ENCODE measurements around the gene LMNTD2.

The LMNTD2 gene

GRCh38 chr11:560305-561147 lies at the start of gene LMNTD2, which contains the start of gene RASSF7:
Gene LMNTD2, minus strand, starts transcription at chr11:560738. Its CDS starts 22 bp downstream, at chr11:560716.
Gene RASSF7, plus strand, starts transcription at chr11:560970. Its CDS starts 799 bp downstream, at chr11:561769.
- Histone ChIP-seq H3K79me2 (ENCODE audit: control insufficient read depth, insufficient read depth, low read length, unreplicated experiment) (peaks cover 1% of the 10 kb centered on the region), H3K27me3 (ENCODE audit: insufficient read depth, low read length) (peaks cover 30% of the 10 kb centered on the region), H2AFZ (ENCODE audit: low read length, unreplicated experiment) (peak within 1 kb of the TSS; percentile 84), H3K4me1 (ENCODE audit: control insufficient read depth, insufficient read depth, low read length, unreplicated experiment) (peaks cover 5% of the 10 kb centered on the region), H3K27ac (ENCODE audit: low read depth, low read length) (no peak within 1 kb of the TSS), H3K36me3 (ENCODE audit: insufficient read depth, low read length) (no peaks in the 10 kb centered on the region), H3K4me3 (ENCODE audit: low read depth, low read length) (peak within 1 kb of the TSS; percentile 92)

GRCh38 chr11:609341-609811 lies 48.8 kb upstream of the LMNTD2 start:
- no peak overlapping the region for H2AFZ ChIP-seq (ENCODE audit: low read length, unreplicated experiment)
- peaks cover 13% of the 10 kb centered on the region for H3K79me2 ChIP-seq (ENCODE audit: control insufficient read depth, insufficient read depth, low read length, unreplicated experiment)
- H3K27ac ChIP-seq (ENCODE audit: low read depth, low read length) = no peak overlapping the region
- no peak overlapping the region for H3K4me3 ChIP-seq (ENCODE audit: low read depth, low read length)
- peaks cover 13% of the 10 kb centered on the region for H3K4me1 ChIP-seq (ENCODE audit: control insufficient read depth, insufficient read depth, low read length, unreplicated experiment)
- H3K27me3 ChIP-seq (ENCODE audit: insufficient read depth, low read length) = no peaks in the 10 kb centered on the region
- peaks cover 27% of the 10 kb centered on the region; the same call in 1 of the 2 replicates for H3K36me3 ChIP-seq (ENCODE audit: insufficient read depth, low read length)

GRCh38 chr11:608791-609251 lies 48.3 kb upstream of the LMNTD2 start:
- Histone ChIP-seq H3K4me3 (ENCODE audit: low read depth, low read length) (no peak overlapping the region), H3K4me1 (ENCODE audit: control insufficient read depth, insufficient read depth, low read length, unreplicated experiment) (peaks cover 8% of the 10 kb centered on the region), H3K27me3 (ENCODE audit: insufficient read depth, low read length) (no peaks in the 10 kb centered on the region), H3K27ac (ENCODE audit: low read depth, low read length) (no peak overlapping the region), H2AFZ (ENCODE audit: low read length, unreplicated experiment) (no peak overlapping the region), H3K36me3 (ENCODE audit: insufficient read depth, low read length) (peaks cover 27% of the 10 kb centered on the region; the same call in 1 of the 2 replicates), H3K79me2 (ENCODE audit: control insufficient read depth, insufficient read depth, low read length, unreplicated experiment) (peaks cover 7% of the 10 kb centered on the region)

- no peaks in the 10 kb centered on the region for H3K27me3 ChIP-seq (ENCODE audit: insufficient read depth, low read length)
- H3K36me3 ChIP-seq (ENCODE audit: insufficient read depth, low read length) = peaks cover 23% of the 10 kb centered on the region; the same call in 1 of the 2 replicates
- H3K27ac ChIP-seq (ENCODE audit: low read depth, low read length) = no peak overlapping the region
- no peak overlapping the region for H3K4me3 ChIP-seq (ENCODE audit: low read depth, low read length)
- H2AFZ ChIP-seq (ENCODE audit: low read length, unreplicated experiment) = no peak overlapping the region
- H3K4me1 ChIP-seq (ENCODE audit: control insufficient read depth, insufficient read depth, low read length, unreplicated experiment) = peaks cover 4% of the 10 kb centered on the region
- H3K79me2 ChIP-seq (ENCODE audit: control insufficient read depth, insufficient read depth, low read length, unreplicated experiment) = peaks cover 5% of the 10 kb centered on the region
These were observed 47.6 kb upstream of the LMNTD2 start for GRCh38 chr11:607971-608659.

GRCh38 chr11:607020-607780 lies 46.7 kb upstream of the LMNTD2 start:
- H3K4me3 ChIP-seq (ENCODE audit: low read depth, low read length) = no peak overlapping the region
- H3K27me3 ChIP-seq (ENCODE audit: insufficient read depth, low read length) = no peaks in the 10 kb centered on the region
- no peak overlapping the region for H2AFZ ChIP-seq (ENCODE audit: low read length, unreplicated experiment)
- no peak overlapping the region for H3K27ac ChIP-seq (ENCODE audit: low read depth, low read length)
- H3K36me3 ChIP-seq (ENCODE audit: insufficient read depth, low read length) = peaks cover 21% of the 10 kb centered on the region; the same call in 1 of the 2 replicates
- no peaks in the 10 kb centered on the region for H3K4me1 ChIP-seq (ENCODE audit: control insufficient read depth, insufficient read depth, low read length, unreplicated experiment)
- H3K79me2 ChIP-seq (ENCODE audit: control insufficient read depth, insufficient read depth, low read length, unreplicated experiment) = peaks cover 5% of the 10 kb centered on the region

GRCh38 chr11:606245-606644 lies 45.7 kb upstream of the LMNTD2 start:
- peak overlapping the region; percentile 12; the same call in 1 of the 2 replicates for H3K27ac ChIP-seq (ENCODE audit: low read depth, low read length)
- no peak overlapping the region for H2AFZ ChIP-seq (ENCODE audit: low read length, unreplicated experiment)
- peaks cover 5% of the 10 kb centered on the region for H3K79me2 ChIP-seq (ENCODE audit: control insufficient read depth, insufficient read depth, low read length, unreplicated experiment)
- peaks cover 21% of the 10 kb centered on the region; the same call in 1 of the 2 replicates for H3K36me3 ChIP-seq (ENCODE audit: insufficient read depth, low read length)
- H3K4me3 ChIP-seq (ENCODE audit: low read depth, low read length) = no peak overlapping the region
- H3K27me3 ChIP-seq (ENCODE audit: insufficient read depth, low read length) = no peaks in the 10 kb centered on the region
- H3K4me1 ChIP-seq (ENCODE audit: control insufficient read depth, insufficient read depth, low read length, unreplicated experiment) = no peaks in the 10 kb centered on the region

GRCh38 chr11:605286-606129 lies 45.0 kb upstream of the LMNTD2 start:
- no peak overlapping the region for H3K4me3 ChIP-seq (ENCODE audit: low read depth, low read length)
- H3K79me2 ChIP-seq (ENCODE audit: control insufficient read depth, insufficient read depth, low read length, unreplicated experiment) = peaks cover 5% of the 10 kb centered on the region
- H3K36me3 ChIP-seq (ENCODE audit: insufficient read depth, low read length) = peaks cover 18% of the 10 kb centered on the region; the same call in 1 of the 2 replicates
- H2AFZ ChIP-seq (ENCODE audit: low read length, unreplicated experiment) = no peak overlapping the region
- H3K4me1 ChIP-seq (ENCODE audit: control insufficient read depth, insufficient read depth, low read length, unreplicated experiment) = no peaks in the 10 kb centered on the region
- no peak overlapping the region for H3K27ac ChIP-seq (ENCODE audit: low read depth, low read length)
- H3K27me3 ChIP-seq (ENCODE audit: insufficient read depth, low read length) = no peaks in the 10 kb centered on the region

- peaks cover 3% of the 10 kb centered on the region for H3K79me2 ChIP-seq (ENCODE audit: control insufficient read depth, insufficient read depth, low read length, unreplicated experiment)
- H3K36me3 ChIP-seq (ENCODE audit: insufficient read depth, low read length) = peaks cover 27% of the 10 kb centered on the region
These were observed 42.6 kb upstream of the LMNTD2 start for GRCh38 chr11:603154-603553.

GRCh38 chr11:601573-602245 lies 41.2 kb upstream of the LMNTD2 start:
- Histone ChIP-seq H3K36me3 (ENCODE audit: insufficient read depth, low read length) (peaks cover 25% of the 10 kb centered on the region), H2AFZ (ENCODE audit: low read length, unreplicated experiment) (no peak overlapping the region), H3K4me3 (ENCODE audit: low read depth, low read length) (no peak overlapping the region), H3K27me3 (ENCODE audit: insufficient read depth, low read length) (no peaks in the 10 kb centered on the region), H3K4me1 (ENCODE audit: control insufficient read depth, insufficient read depth, low read length, unreplicated experiment) (no peaks in the 10 kb centered on the region), H3K79me2 (ENCODE audit: control insufficient read depth, insufficient read depth, low read length, unreplicated experiment) (peaks cover 3% of the 10 kb centered on the region), H3K27ac (ENCODE audit: low read depth, low read length) (no peak overlapping the region)

More at GRCh38 chr11:603154-603553, 42.6 kb upstream of the LMNTD2 start:
- Histone ChIP-seq H3K27ac (ENCODE audit: low read depth, low read length) (no peak overlapping the region), H3K27me3 (ENCODE audit: insufficient read depth, low read length) (no peaks in the 10 kb centered on the region), H2AFZ (ENCODE audit: low read length, unreplicated experiment) (no peak overlapping the region), H3K4me1 (ENCODE audit: control insufficient read depth, insufficient read depth, low read length, unreplicated experiment) (no peaks in the 10 kb centered on the region), H3K4me3 (ENCODE audit: low read depth, low read length) (no peak overlapping the region)
